HG03565 (cell line): Measurements from ENCODE around the gene LSR.
A peak's percentile ranks its signal among the peaks of the same experiment; 100 is the strongest.

Source experiments
- ATAC-seq: cut with Tn5 transposase; IDR thresholded peaks from one replicate; pipeline ENCODE4 v1.9.1; 2021; ENCODE audit warnings: mild to moderate bottlenecking, moderate library complexity; ENCODE audit not compliant: unreplicated experiment

Gene LSR

DNA sequence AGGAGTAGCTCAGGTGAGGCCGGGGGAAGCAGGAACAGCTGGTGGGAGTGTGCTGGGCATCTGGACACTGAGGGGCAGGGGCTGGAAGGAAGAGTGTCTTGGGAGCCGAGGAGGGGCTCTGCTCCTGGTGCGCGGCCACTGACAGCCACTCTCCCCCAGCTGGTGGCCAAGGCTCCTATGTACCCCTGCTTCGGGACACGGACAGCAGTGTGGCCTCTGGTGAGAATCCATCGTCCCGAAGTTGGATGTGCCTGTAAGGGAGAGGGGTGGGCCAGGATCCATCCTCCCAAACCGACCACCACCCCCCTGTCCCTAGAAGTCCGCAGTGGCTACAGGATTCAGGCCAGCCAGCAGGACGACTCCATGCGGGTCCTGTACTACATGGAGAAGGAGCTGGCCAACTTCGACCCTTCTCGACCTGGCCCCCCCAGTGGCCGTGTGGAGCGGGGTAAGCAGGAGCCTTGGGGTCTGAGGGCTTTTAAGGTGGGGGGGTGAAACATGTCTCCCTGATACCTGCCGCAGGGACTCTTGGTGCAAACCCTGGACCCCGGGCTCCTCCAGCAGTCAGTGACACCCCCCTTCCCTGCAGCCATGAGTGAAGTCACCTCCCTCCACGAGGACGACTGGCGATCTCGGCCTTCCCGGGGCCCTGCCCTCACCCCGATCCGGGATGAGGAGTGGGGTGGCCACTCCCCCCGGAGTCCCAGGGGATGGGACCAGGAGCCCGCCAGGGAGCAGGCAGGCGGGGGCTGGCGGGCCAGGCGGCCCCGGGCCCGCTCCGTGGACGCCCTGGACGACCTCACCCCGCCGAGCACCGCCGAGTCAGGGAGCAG, 17.9 kb downstream of the LSR start:
- ATAC-seq: no peak

GRCh38 chr19:35267353-35267817, 18.6 kb downstream of the LSR start:
- ATAC-seq: no peak

DNA sequence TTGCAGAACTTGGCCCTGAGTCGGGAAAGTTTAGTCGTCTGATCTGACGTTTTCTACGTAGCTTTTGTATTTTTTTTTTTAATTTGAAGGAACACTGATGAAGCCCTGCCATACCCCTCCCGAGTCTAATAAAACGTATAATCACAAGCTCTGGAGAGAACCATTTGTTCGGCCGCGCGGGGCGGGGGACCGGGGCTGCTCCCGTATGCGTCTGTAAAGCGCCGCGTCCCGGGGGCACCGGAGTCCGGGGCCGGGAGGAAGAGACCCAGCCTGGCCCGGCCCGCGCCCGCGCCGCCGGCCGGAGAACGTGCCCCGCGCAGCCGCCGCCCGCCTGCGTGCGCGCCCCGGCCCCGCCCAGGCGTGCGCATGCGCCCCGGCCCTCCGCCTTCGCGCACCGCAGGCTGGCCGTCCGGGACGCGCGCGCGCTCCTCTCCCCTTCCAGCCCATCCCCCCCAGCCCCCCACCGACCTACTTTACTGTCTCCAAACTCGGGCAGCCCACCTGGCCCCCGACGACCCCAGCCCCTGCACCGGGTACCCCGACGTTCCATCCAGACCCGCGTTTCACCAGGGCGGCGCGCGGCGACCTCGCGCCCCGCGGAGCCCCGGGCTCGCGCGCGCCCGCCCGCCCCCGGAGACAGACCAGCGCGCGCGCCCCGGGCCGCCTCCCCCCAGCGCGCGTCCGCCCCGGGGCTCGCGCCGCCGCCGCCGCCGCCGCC, 19.2 kb downstream of the LSR start:
- peak; percentile 26 for ATAC-seq

- peak; percentile 18 for ATAC-seq
These were observed 20.0 kb downstream of the LSR start, which contains the start of gene USF2 for GRCh38 chr19:35268536-35269437. Gene USF2 (plus strand): TSS chr19:35268962. CDS start chr19:35269102, 140 bp downstream.

DNA sequence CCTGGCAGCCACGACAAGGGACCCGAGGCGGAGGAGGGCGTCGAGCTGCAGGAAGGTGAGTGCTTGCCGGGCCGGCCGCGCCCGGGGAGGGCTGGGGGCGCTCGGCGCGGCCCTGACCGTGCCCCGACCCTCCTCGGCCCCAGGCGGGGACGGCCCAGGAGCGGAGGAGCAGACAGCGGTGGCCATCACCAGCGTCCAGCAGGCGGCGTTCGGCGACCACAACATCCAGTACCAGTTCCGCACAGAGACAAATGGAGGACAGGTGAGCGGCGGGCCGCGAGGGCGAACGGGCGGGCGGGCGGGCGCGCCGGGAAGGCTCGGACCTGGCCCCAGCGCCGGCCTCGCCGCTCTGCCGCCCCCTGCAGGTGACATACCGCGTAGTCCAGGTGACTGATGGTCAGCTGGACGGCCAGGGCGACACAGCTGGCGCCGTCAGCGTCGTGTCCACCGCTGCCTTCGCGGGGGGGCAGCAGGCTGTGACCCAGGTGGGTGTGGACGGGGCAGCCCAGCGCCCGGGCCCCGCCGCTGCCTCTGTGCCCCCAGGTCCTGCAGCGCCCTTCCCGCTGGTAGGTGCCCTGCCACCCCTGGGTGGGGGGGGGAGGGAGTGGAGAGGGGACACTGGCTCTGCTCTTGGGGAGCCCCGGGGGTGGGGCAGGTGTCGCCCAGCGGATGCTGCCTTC, 20.8 kb downstream of the LSR start:
- peak; percentile 49 for ATAC-seq

DNA sequence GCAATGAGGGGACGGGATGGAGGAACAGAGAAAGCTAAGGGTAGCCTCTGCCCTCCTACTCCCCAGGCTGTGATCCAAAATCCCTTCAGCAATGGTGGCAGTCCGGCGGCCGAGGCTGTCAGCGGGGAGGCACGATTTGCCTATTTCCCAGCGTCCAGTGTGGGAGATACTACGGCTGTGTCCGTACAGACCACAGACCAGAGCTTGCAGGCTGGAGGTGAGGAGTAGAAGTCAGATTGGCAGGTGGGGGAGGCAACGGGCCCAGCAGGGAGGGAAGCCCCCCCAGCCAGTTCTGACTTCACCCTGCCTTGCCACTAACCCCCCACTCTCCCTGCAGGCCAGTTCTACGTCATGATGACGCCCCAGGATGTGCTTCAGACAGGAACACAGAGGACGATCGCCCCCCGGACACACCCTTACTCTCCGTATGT, 21.6 kb downstream of the LSR start:
- no peak for ATAC-seq

DNA sequence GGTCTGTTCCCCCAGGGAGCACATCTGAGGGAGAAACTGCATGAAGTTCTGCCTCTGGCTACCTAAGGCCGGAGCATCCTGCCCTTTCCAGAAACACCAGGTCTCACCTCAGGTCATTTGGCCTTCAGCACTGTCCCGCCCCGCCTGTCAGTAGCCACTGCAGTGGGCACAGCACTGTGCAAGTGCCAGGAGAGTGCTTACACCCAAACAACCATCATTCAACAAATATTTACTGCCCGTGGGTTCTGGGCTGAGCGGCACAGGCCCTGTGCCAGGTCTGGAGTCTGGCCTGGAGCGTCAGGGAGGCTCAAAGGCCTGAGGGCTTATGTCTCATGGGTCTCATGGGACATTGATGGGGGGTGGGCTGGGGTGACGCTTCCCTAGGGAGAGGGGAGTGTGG, 22.7 kb downstream of the LSR start:
- no peak for ATAC-seq

DNA sequence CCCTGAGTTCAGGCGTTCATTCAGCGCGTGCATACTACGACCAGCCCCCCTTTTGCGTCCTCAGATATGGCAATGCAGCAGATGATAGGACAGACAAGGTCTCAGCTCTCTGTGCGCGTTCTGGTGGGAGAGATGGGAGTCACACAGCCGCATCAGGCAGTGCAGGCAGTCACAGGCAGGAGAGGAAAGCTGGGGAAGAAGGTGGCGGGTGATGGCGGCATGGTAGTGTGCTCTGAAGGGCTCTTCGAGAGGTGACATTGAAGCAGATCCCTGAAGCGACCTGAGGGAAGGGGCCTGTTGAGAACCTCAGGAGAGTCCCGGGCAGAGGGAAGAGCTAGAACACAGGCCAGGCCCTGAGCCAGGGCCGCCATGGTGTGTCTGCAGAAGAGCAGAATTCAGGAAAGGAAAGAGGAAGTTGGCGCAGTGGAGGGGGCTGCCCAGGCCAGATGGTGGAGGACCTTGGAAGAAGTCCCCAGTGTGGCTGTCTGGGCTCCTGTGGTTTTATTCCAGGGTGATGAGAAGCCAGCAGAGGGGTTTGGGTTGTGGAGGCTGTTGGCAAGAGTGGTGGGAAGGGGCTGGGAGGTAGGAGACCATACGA, 23.4 kb downstream of the LSR start:
- no peak for ATAC-seq

DNA sequence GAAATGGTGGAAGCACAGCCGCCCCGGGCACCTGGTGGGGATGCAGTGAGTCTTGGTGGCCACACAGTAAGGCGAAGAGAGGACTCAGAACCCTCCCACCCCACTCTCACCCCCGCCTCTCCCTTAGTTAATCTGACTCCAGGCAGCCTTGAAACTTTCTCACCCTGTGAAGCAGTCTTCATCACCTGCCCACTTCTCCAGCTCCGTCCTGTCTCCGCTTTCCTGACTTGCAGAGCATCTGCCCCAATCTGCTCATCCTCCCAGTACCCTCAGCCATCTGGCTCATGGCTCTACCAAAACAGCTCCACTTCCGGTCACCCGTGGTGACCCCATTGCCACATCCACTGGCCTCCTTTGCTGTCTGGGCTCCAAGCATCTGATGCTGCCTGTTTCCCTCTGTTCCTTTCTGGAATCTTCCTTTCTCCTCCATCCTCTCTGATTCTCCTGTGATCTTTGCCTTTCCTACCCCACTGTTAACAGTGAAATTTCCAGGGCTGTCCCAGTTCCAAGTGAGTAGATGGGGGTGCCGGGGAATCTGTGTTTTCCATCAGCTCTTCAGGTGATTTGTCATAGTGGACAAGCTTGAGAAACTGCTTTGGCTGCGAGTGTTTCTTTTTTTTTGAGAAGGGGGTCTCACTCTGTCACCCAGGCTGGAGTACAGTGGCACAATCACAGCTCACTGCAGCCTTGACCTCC, 24.3 kb downstream of the LSR start:
- no peak for ATAC-seq

DNA sequence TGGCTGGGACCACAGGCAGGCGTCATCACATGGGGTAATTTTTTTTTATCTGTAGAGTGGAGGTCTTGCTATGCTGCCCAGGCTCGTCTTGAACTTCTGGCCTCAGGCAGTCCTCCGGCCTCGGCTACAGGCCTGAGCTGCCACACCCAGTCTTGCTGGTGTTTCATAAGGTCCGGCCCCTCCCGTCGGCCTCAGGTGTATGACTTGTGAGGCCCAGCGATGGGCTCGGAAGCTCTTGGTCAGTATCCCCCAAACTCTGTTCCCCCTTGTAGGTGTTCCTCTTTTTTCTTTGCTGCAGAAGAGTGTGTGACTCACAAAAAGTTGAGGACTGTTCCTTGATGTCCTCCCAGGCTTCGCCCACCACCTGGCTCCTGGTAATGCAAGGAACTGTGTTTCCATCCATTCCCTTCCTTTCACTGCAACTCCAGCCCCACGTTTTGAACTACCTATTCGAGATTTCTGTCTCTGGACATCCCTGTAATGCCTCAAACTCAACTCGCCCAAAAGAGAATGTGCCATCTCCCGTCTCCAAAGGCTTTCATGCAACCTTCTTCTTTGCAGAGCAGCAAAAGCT, 25.0 kb downstream of the LSR start:
- ATAC-seq: no peak

DNA sequence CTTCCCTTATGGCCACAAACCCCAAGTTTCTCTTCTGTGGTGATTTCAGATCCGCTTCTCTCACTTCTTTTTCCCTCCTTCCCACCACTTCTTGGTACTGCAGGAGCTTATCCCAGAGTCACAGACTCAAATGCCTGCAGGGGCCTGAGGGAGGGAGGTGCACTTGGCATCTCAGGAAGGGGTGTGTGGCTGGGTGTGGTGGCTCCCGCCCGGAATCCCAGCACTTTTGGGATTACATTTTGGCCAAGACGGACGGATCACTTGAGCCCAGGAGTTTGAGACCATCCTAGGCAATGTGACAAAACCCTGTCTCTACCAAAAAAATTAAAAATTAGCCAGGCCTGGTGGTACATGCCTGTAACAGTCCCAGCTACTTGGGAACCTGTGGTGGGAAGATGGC, 25.5 kb downstream of the LSR start:
- no peak for ATAC-seq

DNA sequence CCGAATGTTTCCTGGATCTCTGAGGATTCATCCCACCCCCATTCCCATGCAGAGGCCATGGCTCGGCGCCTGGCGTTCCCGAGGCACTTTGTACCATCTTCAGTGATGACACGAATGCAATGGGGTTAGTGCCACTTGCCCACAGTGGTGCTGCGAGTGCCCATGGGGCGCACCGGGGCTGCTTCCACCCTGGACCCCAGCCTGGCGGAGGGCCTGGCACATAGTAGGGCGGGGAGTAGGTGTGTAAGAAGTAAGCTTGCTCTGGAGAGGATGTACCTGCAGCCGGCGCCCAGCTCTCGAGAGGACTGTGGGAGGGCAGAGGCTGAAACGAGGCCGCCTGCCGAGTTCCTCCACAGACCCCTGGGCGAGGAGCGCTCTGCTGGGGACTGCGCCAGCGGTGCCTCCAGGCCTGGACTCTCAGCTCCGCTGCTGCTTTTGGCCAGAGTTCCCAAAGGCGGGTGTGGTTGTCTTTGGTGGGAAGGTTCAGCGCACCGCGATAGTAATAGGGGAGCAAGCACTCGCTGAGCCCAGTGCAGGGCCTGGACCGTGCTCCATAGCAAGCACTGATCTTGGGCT, 28.0 kb downstream of the LSR start:
- ATAC-seq: no peak

- no peak for ATAC-seq
These were observed 29.9 kb downstream of the LSR start for GRCh38 chr19:35278578-35279284.

DNA sequence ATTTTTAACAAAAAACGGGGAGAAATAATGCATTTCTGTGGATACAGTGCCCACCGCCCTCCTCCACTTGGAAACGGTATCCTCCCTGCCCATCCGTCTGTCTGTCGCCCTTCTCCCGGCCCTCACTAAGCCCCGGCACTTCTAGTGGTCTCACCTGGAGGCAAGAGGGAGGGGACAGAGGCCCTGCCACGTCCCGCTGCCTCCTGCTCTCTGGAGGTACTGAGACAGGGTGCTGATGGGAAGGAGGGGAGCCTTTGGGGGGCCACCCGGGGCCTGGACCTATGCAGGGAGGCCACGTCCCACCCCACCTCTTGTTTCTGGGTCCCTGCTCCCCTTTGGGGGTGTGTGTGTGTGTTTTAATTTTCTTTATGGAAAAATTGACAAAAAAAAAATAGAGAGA, 30.6 kb downstream of the LSR start:
- ATAC-seq: no peak

- ATAC-seq: no peak
These were observed 31.4 kb downstream of the LSR start for GRCh38 chr19:35279985-35280821.

DNA sequence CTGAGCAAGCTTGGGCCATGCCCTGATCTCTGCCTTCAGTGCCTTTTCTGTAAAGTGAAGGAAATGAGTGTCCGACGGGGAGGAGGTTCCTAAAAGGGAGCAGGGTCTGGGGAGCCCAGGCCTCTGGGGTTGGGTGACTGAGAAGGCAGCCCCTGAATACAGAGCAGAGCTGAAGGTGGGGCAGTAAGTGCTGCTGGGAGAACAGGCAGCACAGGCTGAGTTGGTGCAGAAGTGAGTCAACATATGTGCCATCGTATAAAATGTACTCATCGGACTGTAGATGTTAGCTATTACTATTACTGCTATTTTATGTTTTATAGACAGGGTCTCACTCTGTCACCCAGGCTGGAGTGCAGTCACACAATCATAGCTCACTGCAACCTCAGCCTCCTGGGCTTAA, 32.5 kb downstream of the LSR start:
- no peak for ATAC-seq
